ENCODE results near the gene SLC6A18. TPM values are rescaled to one million over a fixed set of nuclear protein-coding genes. Genes with fewer than 3 reads are reported as not detected.

SLC6A18 gene
- total RNA-seq, 2 donors from 2014 or later: not detected

GRCh38 chr5:1223278-1223670, 1.9 kb upstream of the SLC6A18 start:
- H3K36me3 ChIP-seq: no peaks in the 10 kb centered on the region
- no peak for TF ChIP-seq CTCF (IDR thresholded peaks at IDR 0.05)
- no peaks in the 10 kb centered on the region for H3K9me3 ChIP-seq
- no peak overlapping the region for H3K27ac ChIP-seq
- no peak for DNase-seq (ENCODE audit: low spot score)
- ATAC-seq (ENCODE audit: insufficient number of reproducible peaks, low FRiP score, low read depth): no peak
- no peaks in the 10 kb centered on the region for H3K27me3 ChIP-seq (replicated peaks; ENCODE audit: insufficient read depth)
- H3K4me1 ChIP-seq (ENCODE audit: control insufficient read depth in 1 of 2, low read depth in 2 of 2): no peaks in the 10 kb centered on the region
- no peak overlapping the region for H3K4me3 ChIP-seq

GRCh38 chr5:1224631-1225030, 550 bp upstream of the SLC6A18 start:
- no peak overlapping the region for H3K4me3 ChIP-seq
- H3K27ac ChIP-seq: no peak overlapping the region
- DNase-seq (ENCODE audit: low spot score) (no peak), ATAC-seq (ENCODE audit: insufficient number of reproducible peaks, low FRiP score, low read depth) (no peak)
- TF ChIP-seq CTCF (IDR thresholded peaks at IDR 0.05): no peak
- H3K27me3 ChIP-seq (replicated peaks; ENCODE audit: insufficient read depth): no peaks in the 10 kb centered on the region
- H3K36me3 ChIP-seq: no peaks in the 10 kb centered on the region
- no peaks in the 10 kb centered on the region for H3K4me1 ChIP-seq (ENCODE audit: control insufficient read depth in 1 of 2, low read depth in 2 of 2)
- H3K9me3 ChIP-seq: no peaks in the 10 kb centered on the region

GRCh38 chr5:1226231-1226630, 1.1 kb downstream of the SLC6A18 start:
- Histone ChIP-seq H3K27me3 (replicated peaks; ENCODE audit: insufficient read depth) (no peaks in the 10 kb centered on the region), H3K36me3 (no peaks in the 10 kb centered on the region), H3K4me1 (ENCODE audit: control insufficient read depth in 1 of 2, low read depth in 2 of 2) (no peaks in the 10 kb centered on the region), H3K4me3 (no peak overlapping the region), H3K27ac (no peak overlapping the region), H3K9me3 (no peaks in the 10 kb centered on the region)
- DNase-seq (ENCODE audit: low spot score) (no peak), ATAC-seq (ENCODE audit: insufficient number of reproducible peaks, low FRiP score, low read depth) (no peak)
- no peak for TF ChIP-seq CTCF (IDR thresholded peaks at IDR 0.05)

GRCh38 chr5:1226839-1227581, 1.8 kb downstream of the SLC6A18 start:
- H3K4me1 ChIP-seq (ENCODE audit: control insufficient read depth in 1 of 2, low read depth in 2 of 2): no peaks in the 10 kb centered on the region
- H3K27me3 ChIP-seq (replicated peaks; ENCODE audit: insufficient read depth): no peaks in the 10 kb centered on the region
- ATAC-seq (ENCODE audit: insufficient number of reproducible peaks, low FRiP score, low read depth) (no peak), DNase-seq (ENCODE audit: low spot score) (no peak)
- H3K27ac ChIP-seq: no peak overlapping the region
- H3K9me3 ChIP-seq: no peaks in the 10 kb centered on the region
- TF ChIP-seq CTCF (IDR thresholded peaks at IDR 0.05): no peak
- no peak overlapping the region for H3K4me3 ChIP-seq
- H3K36me3 ChIP-seq: no peaks in the 10 kb centered on the region

- DNase-seq (ENCODE audit: low spot score) (no peak), ATAC-seq (ENCODE audit: insufficient number of reproducible peaks, low FRiP score, low read depth) (no peak)
- TF ChIP-seq CTCF (IDR thresholded peaks at IDR 0.05): no peak
- H3K4me1 ChIP-seq (ENCODE audit: control insufficient read depth in 1 of 2, low read depth in 2 of 2): no peaks in the 10 kb centered on the region
- H3K27me3 ChIP-seq (replicated peaks; ENCODE audit: insufficient read depth): no peaks in the 10 kb centered on the region
- no peak overlapping the region for H3K27ac ChIP-seq
- no peaks in the 10 kb centered on the region for H3K9me3 ChIP-seq
- H3K36me3 ChIP-seq: no peaks in the 10 kb centered on the region
- H3K4me3 ChIP-seq: no peak overlapping the region
These were observed 2.5 kb downstream of the SLC6A18 start for GRCh38 chr5:1227667-1228066.
